A673 (cell line): Measurements from ENCODE around the gene ANK3.

Experiments used
- CTCF ChIP-seq: fragments of 300-800, 200-600 bp; sonication (generic); conservative IDR thresholded peaks from 2 replicates; pipeline ENCODE4 v1.5.1; 2017; ENCODE audit warnings: low read depth, mild to moderate bottlenecking, antibody characterized with exemption, low read length, moderate library complexity, mixed read lengths
- EZH2 ChIP-seq: fragments of 200-600 bp; sonication (generic); IDR thresholded peaks from 2 replicates; pipeline ENCODE4 v1.6.1; 2017; ENCODE audit warnings: borderline replicate concordance, low read depth, mild to moderate bottlenecking, mixed read lengths, antibody characterized with exemption, low read length; ENCODE audit not compliant: poor library complexity, severe bottlenecking

GRCh38 chr10:60289800-60290199 is 99.9 kb downstream of the ANK3 start:
- TF ChIP-seq CTCF (no peak), EZH2 (no peak)
